GM19455 (cell line): ENCODE data around the gene PLEKHJ1.

Experiments
- ATAC-seq: cut with Tn5 transposase; IDR thresholded peaks from one replicate; pipeline ENCODE4 v1.9.1; 2021; ENCODE audit not compliant: unreplicated experiment

PLEKHJ1 gene

DNA sequence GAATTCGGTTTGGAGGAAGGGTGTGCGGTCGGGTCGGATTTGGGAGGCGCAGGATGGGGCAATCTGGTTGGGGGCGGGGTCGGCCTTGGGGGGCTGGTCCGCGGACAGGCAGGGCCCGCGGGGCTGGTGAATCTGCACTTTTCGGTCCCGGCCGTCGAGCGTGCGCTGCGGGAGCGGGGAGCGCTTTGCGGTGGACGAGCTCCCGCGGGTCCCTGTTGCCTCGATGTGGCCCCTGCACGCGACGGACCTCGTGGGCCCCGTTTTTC lies 34.0 kb upstream of the PLEKHJ1 start:
- ATAC-seq, result no peak

DNA sequence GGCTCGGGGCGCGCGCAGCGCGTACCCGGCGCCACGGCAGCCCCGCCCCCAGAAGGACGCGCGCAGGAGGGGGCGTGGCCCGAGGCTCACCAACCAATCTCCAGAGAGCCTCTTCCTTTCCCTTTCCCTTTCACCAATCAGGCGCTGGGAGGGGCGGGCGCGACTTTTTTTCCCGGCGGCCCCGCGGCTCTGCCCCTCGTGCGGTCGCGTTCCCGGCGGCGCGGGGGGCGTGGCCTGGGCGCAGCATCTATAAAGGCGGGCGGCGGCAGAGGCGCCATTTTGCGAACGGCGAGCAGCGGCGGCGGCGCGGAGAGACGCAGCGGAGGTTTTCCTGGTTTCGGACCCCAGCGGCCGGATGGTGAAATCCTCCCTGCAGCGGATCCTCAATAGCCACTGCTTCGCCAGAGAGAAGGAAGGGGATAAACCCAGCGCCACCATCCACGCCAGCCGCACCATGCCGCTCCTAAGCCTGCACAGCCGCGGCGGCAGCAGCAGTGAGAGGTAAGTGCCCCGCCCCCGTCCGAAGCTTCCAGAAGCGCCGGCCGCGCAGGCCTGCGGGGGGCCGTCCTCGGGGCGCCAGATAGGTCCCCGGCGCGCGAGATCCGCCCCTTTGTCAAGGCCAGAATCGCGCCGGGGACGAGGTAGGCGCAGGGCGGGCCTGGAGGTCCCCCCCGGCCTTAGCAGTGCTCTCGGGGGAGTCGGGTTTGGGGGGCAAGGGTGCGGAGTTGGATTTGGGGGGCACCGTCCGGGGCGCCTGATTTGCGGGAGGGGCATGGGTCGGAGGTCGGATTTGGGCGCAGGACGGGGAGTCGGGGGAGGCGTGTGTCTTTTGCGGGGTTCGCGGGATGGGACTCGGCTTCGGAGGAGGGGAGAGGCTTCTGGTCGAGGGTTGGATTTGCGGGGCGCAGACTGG lies 33.4 kb upstream of the PLEKHJ1 start:
- peak; percentile 56 for ATAC-seq

DNA sequence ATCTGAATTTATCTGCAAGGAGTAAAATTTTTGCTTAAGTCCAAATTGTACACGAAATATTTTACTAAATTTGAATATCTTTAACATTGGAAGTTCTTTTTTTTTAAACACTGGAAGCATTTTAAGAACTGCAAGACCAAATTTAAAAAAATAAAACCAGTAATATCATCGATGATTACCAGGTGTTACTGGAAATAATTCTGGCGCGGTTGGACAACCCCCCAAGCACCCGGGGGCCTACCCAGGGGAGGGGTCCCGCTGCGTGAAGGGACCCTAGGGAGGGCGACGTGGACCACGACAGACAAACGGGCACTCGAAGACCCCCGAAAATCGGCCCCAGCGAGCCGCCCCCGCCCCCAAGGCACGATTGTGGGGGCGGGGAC lies 32.7 kb upstream of the PLEKHJ1 start:
- ATAC-seq, result no peak

DNA sequence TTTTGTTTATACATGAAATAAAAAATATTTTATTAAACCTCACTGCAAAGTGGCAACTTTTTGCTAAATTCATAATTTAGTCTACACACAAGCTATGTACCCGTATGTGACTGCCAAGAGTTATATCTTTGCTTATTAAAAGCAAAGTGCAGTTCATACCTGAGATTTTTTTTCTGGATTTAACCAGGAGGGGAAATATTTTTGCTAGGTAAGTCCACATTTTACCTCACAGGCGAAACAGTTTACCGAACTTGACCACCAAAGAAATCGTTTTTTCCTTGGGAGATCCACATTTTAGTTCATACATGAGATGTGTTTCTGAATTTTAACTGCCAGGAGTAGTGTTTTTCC lies 32.3 kb upstream of the PLEKHJ1 start:
- ATAC-seq, result no peak

DNA sequence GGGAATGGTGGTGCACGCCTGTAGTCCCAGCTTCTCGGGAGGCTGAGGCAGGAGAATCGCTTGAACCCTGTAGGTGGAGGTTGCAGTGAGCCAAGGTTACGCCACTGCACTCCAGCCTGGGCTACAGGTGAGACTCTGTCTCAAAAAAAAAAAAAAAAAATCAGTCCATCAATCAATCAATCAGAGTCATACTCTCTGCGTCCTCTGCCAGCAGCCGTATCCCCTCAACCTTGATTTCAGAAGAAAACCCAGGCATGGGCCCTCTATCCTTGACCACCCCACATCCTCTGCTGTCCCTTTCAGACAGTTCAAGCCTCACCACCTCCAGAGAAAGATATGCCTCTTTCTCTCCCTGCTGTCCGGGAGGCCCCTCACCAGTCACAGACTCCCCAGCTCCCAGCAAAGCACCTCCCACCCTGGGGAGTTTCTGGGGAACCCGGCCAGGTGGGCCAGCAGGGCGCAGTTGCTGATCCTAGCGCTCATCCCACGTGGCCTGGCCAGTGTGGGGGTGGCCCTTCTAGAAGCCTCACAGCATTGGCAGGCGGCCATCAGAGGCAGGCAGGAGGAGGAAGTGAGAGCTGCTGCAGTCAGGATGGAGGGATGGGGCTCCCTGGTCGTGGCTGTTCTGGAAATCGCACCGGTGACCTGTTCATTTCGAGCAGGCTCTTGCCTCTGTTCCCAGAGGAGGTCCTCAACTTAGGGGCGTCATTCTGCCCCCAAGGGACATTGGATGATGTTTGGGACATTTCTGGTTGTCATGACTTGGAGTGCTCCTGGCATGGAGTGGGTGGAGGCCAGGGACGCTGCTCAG lies 30.3 kb upstream of the PLEKHJ1 start:
- no peak for ATAC-seq

DNA sequence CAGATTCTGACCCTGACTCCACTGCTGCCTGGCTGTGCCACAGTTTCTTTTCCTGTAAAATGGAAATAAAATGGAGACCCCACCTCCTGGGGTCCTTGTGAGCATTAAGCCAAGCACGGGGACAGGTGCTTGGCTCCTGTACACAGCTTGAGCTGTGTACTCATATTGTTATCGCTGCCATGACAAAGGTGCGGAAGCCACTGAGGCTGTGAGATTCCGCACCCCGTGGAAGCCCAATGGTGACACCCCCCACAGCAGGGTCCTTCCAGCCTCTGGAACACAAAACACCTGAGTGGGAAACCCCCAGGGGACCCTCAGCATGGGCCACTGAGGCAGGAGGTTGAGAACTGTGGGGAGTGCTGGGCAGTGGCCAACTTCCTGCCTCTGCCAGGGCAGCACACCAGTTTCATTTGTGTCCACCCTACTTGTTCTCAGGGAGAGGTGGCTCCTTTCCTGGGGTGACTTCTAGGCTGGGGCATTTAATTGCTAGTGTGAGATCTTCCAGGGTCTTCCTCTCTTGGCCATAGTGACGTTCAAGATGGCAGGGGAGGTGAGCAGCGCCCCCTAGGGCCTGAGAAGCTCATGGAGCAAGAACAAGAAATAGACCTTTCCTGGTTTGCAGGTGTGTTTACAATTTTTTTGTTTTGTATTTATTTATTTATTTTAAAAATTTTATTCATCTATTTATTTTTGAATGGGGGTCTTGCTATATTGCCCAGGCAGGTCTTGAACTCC lies 25.5 kb upstream of the PLEKHJ1 start:
- ATAC-seq, result no peak

DNA sequence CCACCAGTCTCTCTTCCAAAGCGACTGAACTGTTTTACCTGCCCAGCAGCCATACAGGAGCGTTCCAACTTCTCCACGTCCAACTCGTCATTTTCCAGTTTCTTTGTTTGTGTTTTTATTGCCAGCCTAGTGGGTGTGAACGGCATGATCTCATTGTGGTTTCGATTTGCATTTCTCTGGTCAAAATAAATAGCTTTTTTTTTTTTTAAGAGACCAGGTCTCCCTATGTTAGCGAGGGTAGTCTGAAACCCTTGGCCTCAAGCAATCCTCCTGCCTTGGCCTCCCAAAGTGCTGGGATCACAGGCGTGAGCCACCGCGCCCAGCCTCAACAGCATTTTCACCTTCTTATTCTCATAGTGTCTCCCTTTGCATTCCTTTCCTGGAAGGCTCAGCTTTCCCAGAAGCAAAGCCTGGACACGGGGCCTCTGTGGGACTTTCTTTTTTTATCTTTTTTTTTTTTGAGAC lies 24.2 kb upstream of the PLEKHJ1 start:
- ATAC-seq, result no peak

DNA sequence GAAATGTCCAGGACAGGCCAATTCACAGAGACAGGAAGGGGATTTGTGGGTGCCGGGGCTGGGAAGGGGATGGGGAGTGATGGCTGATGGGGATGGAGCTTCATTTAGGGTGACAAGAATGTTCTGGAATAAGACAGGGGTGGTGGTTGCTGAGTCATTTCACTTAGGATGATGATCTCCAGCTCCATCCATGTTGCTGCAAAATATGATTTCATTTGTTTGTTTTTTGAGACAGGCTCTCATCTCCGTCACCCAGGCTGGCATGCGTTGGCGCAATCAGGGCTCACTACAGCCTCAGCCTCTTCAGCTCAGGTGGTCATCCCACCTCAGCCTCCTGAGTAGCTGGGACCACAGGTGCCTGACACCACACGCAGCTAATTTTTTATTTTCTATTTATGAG lies 23.2 kb upstream of the PLEKHJ1 start:
- ATAC-seq, result no peak

DNA sequence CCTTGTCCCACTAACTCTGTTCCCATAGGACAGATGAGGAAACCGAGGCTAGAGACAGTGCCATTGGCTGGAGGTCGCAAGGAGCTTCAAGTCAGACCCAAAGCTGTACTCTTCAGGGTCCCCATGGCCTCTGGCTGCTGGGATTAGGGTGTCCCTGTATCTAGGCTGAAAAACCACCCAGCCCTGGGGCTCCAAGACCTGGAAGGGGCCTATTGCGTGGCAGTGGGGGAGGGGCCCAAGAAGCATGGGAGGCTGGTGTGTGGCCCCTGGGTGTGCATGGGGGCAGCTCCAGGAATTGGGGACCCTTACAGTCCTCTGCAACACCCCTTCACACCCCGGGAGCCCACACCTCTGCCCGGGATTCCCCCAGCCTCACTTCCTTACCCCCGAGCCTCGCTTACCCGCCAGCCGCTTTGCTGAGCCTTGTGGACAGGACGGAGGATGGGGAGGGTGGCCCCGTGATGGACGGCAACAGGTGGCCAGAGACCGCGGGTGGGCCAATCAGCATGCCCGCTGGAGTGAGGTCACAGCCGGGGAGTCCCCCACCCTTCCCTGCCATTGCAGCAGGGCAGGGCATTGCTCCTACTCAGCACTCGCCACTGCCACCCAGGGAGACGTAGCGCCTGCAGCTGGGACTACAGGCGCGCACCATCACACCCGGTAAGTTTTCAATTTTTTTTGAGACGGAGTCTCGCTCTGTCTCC lies 20.0 kb upstream of the PLEKHJ1 start, which contains the start of gene JSRP1:
TSS of gene JSRP1 (minus strand) at position 436 of the 704 bp plus-strand sequence. CDS start 1,103 bp downstream, outside the sequence.
- ATAC-seq, result no peak

DNA sequence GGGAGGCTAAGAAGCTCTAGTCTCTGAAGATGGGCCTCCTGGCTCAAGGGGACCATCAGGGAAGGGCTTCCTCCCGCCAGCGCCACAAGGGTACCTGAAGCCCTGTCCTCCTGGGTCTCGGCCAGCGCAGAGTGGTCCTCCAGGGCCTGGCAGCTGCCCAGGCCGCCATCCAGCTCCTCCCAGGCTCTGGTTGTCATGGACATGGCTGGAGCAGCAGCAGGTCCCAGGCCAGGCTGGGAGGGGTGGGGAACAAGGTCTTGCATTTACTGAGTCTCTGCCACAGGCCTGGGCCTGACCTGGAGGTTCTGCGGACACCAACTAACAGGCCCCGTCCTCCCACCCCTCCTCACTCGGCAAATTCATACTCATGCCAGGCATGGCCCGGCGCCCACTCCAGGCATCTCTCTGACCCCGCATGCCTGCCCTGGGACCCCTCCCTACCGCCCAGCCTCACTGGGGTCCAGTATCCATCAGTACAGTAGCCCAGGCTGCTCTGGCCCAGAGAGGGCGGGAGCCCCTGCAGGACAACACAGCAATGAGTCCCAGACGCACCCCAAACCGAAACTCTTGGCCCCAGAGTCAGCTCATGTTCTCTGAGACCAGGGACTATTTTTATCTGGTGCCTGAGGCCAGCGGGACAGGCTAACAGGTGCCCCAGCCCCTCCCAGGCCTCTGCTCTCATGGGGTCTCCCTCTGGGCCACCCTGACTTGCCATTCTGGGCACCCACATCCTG lies 19.1 kb upstream of the PLEKHJ1 start:
- no peak for ATAC-seq

DNA sequence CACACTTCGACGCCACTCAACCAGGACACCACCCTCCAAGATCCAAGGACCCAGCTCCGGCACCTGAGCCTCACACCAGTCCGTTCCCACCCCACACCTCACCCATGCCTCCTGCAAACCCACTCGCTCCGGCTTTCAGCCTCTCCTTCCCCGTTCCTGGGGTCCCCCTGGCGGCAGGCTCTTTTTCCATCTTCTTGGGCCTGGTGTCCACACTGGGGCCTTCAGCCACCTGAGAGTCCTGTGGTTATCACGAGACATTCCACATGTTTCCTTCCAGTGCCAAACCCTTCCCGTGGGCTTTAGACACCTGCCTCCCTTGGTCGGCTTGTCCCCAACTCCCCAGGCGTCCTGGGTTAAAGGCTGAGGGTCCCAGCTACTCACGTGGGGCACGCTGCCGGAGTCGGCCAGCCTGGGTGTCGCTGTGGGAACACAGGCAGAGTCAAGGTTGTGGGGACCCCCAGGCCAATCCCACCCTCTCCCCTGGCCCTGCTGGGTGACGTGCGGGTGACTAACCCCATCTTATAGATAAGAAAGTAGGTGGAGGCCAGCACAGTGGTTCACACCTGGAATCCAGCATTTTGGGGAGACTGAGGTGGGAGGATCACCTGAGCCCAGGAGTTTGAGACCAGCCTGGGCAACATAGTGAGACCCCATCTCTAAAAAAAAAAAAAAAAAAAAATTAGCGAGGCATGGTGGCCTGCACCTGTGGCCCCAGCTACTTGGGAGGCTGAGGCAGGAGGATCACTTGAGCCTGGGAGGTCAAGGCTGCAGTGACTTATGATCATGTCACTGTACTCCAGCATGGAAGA lies 18.1 kb upstream of the PLEKHJ1 start:
- ATAC-seq, result no peak

DNA sequence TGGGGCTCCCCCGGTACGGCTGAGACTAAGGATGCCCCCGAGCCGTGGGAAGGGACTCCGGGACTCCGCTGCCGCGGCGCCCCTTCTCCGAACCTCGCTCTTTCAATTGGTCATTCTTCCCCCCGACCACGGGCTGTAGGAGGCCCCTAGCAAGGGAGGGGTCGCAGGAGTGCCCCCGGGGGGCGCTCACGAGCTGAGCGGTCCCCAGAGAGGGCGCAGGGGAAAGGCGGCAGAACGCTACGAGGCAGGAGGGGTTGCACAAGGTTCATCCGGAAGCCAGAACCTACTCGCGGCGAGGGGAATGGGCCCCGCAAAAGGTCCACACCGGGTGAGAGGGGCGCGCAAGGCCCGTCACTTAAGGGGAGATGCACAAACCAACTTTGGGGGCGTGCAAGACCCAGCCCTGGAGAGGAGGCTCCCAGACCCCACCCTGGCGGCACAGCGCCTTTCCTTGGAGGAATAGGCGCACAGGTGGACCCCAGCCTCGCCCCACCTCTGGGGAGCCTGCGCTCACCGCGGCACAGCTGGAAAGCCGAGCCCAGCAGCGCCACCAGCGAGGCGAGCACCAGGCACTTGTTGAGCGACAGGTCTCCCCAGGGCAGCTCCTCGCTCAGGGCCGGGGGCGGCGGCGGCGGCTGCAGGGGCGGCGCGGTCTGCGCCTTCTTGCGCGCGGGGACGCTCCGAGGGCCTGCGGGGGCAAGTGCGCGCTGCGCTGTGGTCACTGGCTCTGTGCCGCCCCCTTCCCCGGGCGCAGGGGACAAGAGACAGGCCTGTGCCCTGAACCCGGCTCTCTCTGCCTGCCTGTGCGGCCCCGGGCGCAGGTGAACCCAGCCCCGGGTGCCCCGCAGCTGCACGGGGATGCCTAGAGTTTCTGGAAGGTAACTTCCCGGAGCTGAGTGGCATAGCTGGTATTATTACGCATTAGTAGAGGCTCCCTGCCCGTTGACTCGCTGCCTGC lies 17.3 kb upstream of the PLEKHJ1 start:
- ATAC-seq, result no peak

DNA sequence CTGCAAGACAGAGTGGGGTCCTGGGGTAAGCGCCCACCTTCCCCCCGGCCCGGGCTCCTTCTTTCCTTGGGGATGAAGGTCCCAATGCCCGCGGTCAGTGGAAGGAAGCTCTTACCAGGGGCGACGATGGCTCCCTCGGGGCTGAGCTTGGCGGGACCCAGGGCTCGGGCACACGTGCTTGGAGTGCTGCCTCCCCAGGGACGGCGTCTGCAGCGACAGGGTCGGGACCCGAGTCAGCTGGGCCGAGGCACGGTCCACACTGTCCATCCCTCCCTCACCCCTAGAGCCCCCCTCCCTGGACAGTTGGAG lies 16.6 kb upstream of the PLEKHJ1 start:
- no peak for ATAC-seq

DNA sequence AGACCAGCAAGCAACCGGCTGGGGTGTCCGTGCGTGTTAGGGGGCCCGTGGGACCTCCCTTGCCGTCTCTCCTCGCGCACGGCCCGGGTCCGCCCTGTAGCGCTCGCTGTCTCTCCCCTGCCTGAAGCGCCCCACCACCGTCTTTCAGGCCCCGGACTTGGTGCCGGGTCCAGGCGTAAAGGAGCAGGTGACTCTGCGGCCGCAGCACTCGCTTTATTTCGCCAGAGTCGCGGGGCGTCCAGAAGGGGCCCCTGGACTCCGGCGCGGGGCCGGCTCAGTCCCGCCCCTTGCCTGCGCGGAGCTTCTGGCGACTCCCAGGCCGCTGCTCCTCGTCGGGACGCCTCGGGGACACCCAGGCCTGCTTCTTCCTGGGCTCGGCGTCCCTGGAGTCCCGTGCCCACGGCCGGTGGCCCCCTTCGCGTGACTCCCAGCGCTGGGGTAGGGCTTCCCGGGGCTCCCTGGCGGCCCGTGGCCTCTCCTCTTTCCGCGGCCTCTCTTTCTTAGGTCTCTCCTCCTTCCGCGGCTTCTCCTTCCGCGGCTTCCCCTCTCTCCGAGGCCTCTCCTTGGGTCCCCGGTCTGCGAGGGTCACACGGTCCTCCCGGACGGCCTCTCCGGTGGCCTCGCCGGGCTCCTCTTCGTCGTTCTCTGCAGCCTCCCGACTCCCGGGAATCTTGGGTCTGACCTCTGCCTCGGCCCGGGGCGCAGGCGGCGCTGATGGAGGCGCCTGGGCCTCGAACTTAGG lies 16.1 kb upstream of the PLEKHJ1 start:
- no peak for ATAC-seq

DNA sequence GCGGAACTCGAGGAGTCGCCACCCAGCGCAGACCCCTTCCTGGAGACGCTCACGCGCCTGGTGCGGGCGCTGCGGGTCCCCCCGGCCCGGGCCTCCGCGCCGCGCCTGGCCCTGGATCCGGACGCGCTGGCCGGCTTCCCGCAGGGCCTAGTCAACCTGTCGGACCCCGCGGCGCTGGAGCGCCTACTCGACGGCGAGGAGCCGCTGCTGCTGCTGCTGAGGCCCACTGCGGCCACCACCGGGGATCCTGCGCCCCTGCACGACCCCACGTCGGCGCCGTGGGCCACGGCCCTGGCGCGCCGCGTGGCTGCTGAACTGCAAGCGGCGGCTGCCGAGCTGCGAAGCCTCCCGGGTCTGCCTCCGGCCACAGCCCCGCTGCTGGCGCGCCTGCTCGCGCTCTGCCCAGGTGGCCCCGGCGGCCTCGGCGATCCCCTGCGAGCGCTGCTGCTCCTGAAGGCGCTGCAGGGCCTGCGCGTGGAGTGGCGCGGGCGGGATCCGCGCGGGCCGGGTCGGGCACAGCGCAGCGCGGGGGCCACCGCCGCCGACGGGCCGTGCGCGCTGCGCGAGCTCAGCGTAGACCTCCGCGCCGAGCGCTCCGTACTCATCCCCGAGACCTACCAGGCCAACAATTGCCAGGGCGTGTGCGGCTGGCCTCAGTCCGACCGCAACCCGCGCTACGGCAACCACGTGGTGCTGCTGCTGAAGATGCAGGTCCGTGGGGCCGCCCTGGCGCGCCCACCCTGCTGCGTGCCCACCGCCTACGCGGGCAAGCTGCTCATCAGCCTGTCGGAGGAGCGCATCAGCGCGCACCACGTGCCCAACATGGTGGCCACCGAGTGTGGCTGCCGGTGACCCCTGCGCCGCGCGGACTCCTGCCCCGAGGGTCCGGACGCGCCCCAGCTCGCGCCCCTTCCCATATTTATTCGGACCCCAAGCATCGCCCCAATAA lies 15.3 kb upstream of the PLEKHJ1 start:
- ATAC-seq, result no peak

DNA sequence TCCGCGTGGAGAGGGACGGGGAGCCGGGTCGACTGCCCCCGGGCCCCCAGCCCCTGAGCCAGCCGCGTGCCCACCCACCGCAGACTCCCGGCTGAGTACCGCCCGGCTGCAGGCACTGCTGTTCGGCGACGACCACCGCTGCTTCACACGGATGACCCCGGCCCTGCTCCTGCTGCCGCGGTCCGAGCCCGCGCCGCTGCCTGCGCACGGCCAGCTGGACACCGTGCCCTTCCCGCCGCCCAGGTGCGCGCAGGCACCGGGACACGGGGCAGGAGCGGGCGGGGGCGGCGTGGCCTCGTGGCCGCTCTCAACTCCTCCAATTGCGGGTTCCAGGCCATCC lies 14.6 kb upstream of the PLEKHJ1 start:
- no peak for ATAC-seq
